ENCODE measurements around the gene OLFM3. TPM values are rescaled to one million over a fixed set of nuclear protein-coding genes. Genes with fewer than 3 reads are reported as not detected.

Gene OLFM3
- total RNA-seq, 2 donors from 2014 or later = not detected

GRCh38 chr1:101938681-101939080 is 58.0 kb downstream of the OLFM3 start:
- Histone ChIP-seq H3K4me3 (no peak overlapping the region), H3K9me3 (no peaks in the 10 kb centered on the region), H3K27ac (no peak overlapping the region), H3K36me3 (no peaks in the 10 kb centered on the region), H3K4me1 (ENCODE audit: control insufficient read depth in 1 of 2, low read depth in 2 of 2) (no peaks in the 10 kb centered on the region), H3K27me3 (replicated peaks; ENCODE audit: insufficient read depth) (no peaks in the 10 kb centered on the region)
- DNase-seq (ENCODE audit: low spot score) (no peak), ATAC-seq (ENCODE audit: insufficient number of reproducible peaks, low FRiP score, low read depth) (no peak)
- TF ChIP-seq CTCF (IDR thresholded peaks at IDR 0.05) = no peak

- ATAC-seq (ENCODE audit: insufficient number of reproducible peaks, low FRiP score, low read depth) (no peak), DNase-seq (ENCODE audit: low spot score) (no peak)
- no peaks in the 10 kb centered on the region for H3K36me3 ChIP-seq
- no peaks in the 10 kb centered on the region for H3K4me1 ChIP-seq (ENCODE audit: control insufficient read depth in 1 of 2, low read depth in 2 of 2)
- no peak overlapping the region for H3K4me3 ChIP-seq
- no peaks in the 10 kb centered on the region for H3K9me3 ChIP-seq
- H3K27ac ChIP-seq = no peak overlapping the region
- TF ChIP-seq CTCF (IDR thresholded peaks at IDR 0.05) = no peak
- H3K27me3 ChIP-seq (replicated peaks; ENCODE audit: insufficient read depth) = no peaks in the 10 kb centered on the region
These were observed 67.4 kb downstream of the OLFM3 start for GRCh38 chr1:101929343-101929742.

GRCh38 chr1:101928829-101929228 is 67.9 kb downstream of the OLFM3 start:
- Histone ChIP-seq H3K9me3 (no peaks in the 10 kb centered on the region), H3K27ac (no peak overlapping the region), H3K4me3 (no peak overlapping the region), H3K36me3 (no peaks in the 10 kb centered on the region), H3K27me3 (replicated peaks; ENCODE audit: insufficient read depth) (no peaks in the 10 kb centered on the region), H3K4me1 (ENCODE audit: control insufficient read depth in 1 of 2, low read depth in 2 of 2) (no peaks in the 10 kb centered on the region)
- DNase-seq (ENCODE audit: low spot score) (no peak), ATAC-seq (ENCODE audit: insufficient number of reproducible peaks, low FRiP score, low read depth) (no peak)
- TF ChIP-seq CTCF (IDR thresholded peaks at IDR 0.05) = no peak

- H3K4me1 ChIP-seq (ENCODE audit: control insufficient read depth in 1 of 2, low read depth in 2 of 2) = no peaks in the 10 kb centered on the region
- no peak for DNase-seq (ENCODE audit: low spot score)
These were observed 72.0 kb downstream of the OLFM3 start for GRCh38 chr1:101924700-101925099.

GRCh38 chr1:101920577-101920976 is 76.1 kb downstream of the OLFM3 start:
- DNase-seq (ENCODE audit: low spot score) = no peak
- Histone ChIP-seq H3K4me1 (ENCODE audit: control insufficient read depth in 1 of 2, low read depth in 2 of 2) (no peaks in the 10 kb centered on the region), H3K27me3 (replicated peaks; ENCODE audit: insufficient read depth) (no peaks in the 10 kb centered on the region), H3K4me3 (no peak overlapping the region), H3K9me3 (no peaks in the 10 kb centered on the region), H3K36me3 (no peaks in the 10 kb centered on the region), H3K27ac (no peak overlapping the region)
- TF ChIP-seq CTCF (IDR thresholded peaks at IDR 0.05) = no peak
- no peak for ATAC-seq (ENCODE audit: insufficient number of reproducible peaks, low FRiP score, low read depth)

More at GRCh38 chr1:101924700-101925099, 72.0 kb downstream of the OLFM3 start:
- H3K27ac ChIP-seq = no peak overlapping the region
- no peak overlapping the region for H3K4me3 ChIP-seq
- no peaks in the 10 kb centered on the region for H3K36me3 ChIP-seq
- no peak for TF ChIP-seq CTCF (IDR thresholded peaks at IDR 0.05)
- H3K9me3 ChIP-seq = no peaks in the 10 kb centered on the region
- no peaks in the 10 kb centered on the region for H3K27me3 ChIP-seq (replicated peaks; ENCODE audit: insufficient read depth)
- no peak for ATAC-seq (ENCODE audit: insufficient number of reproducible peaks, low FRiP score, low read depth)
